Inflammatory macrophage treated with lipopolysaccharide for 1 hour (primary cell): ENCODE data around the gene FOXP1.
A peak's percentile ranks its signal among the peaks of the same experiment; 100 is the strongest.

ENCODE experiments used
- DNase-seq, 2 donors: peaks; one replicate each; pipeline ENCODE4 v3.0.0-alpha.2; 2020 to 2022

The FOXP1 gene

GRCh38 chr3:71478568-71478967, 105.0 kb downstream of the FOXP1 start:
- DNase-seq: no peak

- DNase-seq: no peak
These were observed 106.6 kb downstream of the FOXP1 start for GRCh38 chr3:71476950-71477349.

GRCh38 chr3:71469138-71469435, 114.4 kb downstream of the FOXP1 start:
- no peak for DNase-seq

GRCh38 chr3:71468311-71469137, 115.0 kb downstream of the FOXP1 start:
- no peak for DNase-seq

- no peak for DNase-seq
These were observed 117.0 kb downstream of the FOXP1 start for GRCh38 chr3:71466483-71466882.

GRCh38 chr3:71465371-71466036, 118.0 kb downstream of the FOXP1 start:
- DNase-seq: no peak

GRCh38 chr3:71464613-71465012, 118.9 kb downstream of the FOXP1 start:
- no peak for DNase-seq

GRCh38 chr3:71463617-71464016, 119.9 kb downstream of the FOXP1 start:
- DNase-seq: no peak

- DNase-seq: no peak
These were observed 120.9 kb downstream of the FOXP1 start for GRCh38 chr3:71462586-71462985.

GRCh38 chr3:71461749-71462483, 121.6 kb downstream of the FOXP1 start:
- no peak for DNase-seq

GRCh38 chr3:71461114-71461513, 122.4 kb downstream of the FOXP1 start:
- no peak for DNase-seq

GRCh38 chr3:71458895-71459294, 124.6 kb downstream of the FOXP1 start:
- no peak for DNase-seq

- DNase-seq: no peak
These were observed 126.7 kb downstream of the FOXP1 start for GRCh38 chr3:71456826-71457225.

- DNase-seq: peak; percentile 18 to 36
These were observed 127.4 kb downstream of the FOXP1 start for GRCh38 chr3:71456156-71456555.

- no peak for DNase-seq
These were observed 128.8 kb downstream of the FOXP1 start for GRCh38 chr3:71454512-71455403.

- DNase-seq: no peak
These were observed 129.6 kb downstream of the FOXP1 start for GRCh38 chr3:71453822-71454511.

- no peak for DNase-seq
These were observed 130.2 kb downstream of the FOXP1 start for GRCh38 chr3:71453319-71453718.

GRCh38 chr3:71451812-71452211, 131.7 kb downstream of the FOXP1 start:
- no peak for DNase-seq

- no peak for DNase-seq
These were observed 132.5 kb downstream of the FOXP1 start for GRCh38 chr3:71451060-71451459.

- no peak for DNase-seq
These were observed 133.4 kb downstream of the FOXP1 start for GRCh38 chr3:71450162-71450561.

GRCh38 chr3:71447803-71448202, 135.7 kb downstream of the FOXP1 start:
- peak; percentile 23 to 40 for DNase-seq

- no peak for DNase-seq
These were observed 136.3 kb downstream of the FOXP1 start for GRCh38 chr3:71447197-71447596.
